Liver (tissue), 2 donors: ENCODE results near the gene KIF1A.

Source experiments
- FOXA1 ChIP-seq: IDR thresholded peaks from 2 replicates; pipeline ENCODE4 v1.6.1; 2016; ENCODE audit warnings: antibody characterized with exemption
- SP1 ChIP-seq: IDR thresholded peaks from 2 replicates; pipeline ENCODE4 v1.6.1; 2018; ENCODE audit warnings: antibody characterized with exemption, mild to moderate bottlenecking
- TAF1 ChIP-seq: conservative IDR thresholded peaks from 2 replicates; pipeline ENCODE4 v1.6.1; 2016; ENCODE audit warnings: antibody characterized with exemption, mild to moderate bottlenecking
- donor health status: healthy.

GRCh38 chr2:240764605-240765004 is 55.4 kb downstream of the KIF1A start:
- no peak for TF ChIP-seq FOXA1
- no peak for TF ChIP-seq TAF1
- no peak for TF ChIP-seq SP1
